Body of pancreas (tissue), 4 donors: ENCODE measurements around the gene GORAB. TPM values are rescaled to one million over a fixed set of nuclear protein-coding genes. Genes with fewer than 3 reads are reported as not detected.

ENCODE experiments used
- ATAC-seq: fragments of 150-250 bp; one replicate; pipeline ENCODE4 v1.9.1; 2016
- DNase-seq, 4 donors: peaks; one replicate each; pipeline ENCODE4 v3.0.0-alpha.2; 2019
- H3K27ac ChIP-seq, 4 donors: fragments of 200-600 bp; sonication (generic); 1 replicate in 3 of 4; 2 replicates in 1 of 4; pipeline versions ENCODE4 v1.5.1 to v1.6.1; 2016 to 2019; ENCODE audit warnings: mild to moderate bottlenecking in 1 of 4, mixed read lengths in 1 of 4, moderate library complexity in 1 of 4
- H3K27me3 ChIP-seq, 2 donors: fragments of 200-600 bp; sonication (generic); one replicate each; pipeline ENCODE4 v1.6.0; 2016; ENCODE audit warnings: mild to moderate bottlenecking in 1 of 2
- H3K36me3 ChIP-seq, 2 donors: fragments of 200-600 bp; sonication (generic); replicated peaks in 1 of 2; 2 replicates each; pipeline ENCODE4 v1.5.1; 2016; ENCODE audit warnings: low read depth in 2 of 2; ENCODE audit not compliant: insufficient read depth in 1 of 2
- H3K4me1 ChIP-seq: fragments of 200-600 bp; sonication (generic); one replicate; pipeline ENCODE4 v1.6.0; 2016
- H3K4me3 ChIP-seq, 2 donors: fragments of 200-600 bp; sonication (generic); 1 replicate in 1 of 2; 2 replicates in 1 of 2; pipeline ENCODE4 v1.5.1; 2016 to 2019
- H3K9me3 ChIP-seq, 3 donors: fragments of 200-600 bp; sonication (generic); 1 replicate in 2 of 3; 2 replicates in 1 of 3; pipeline ENCODE4 v1.5.1; 2016
- POLR2A ChIP-seq, 3 donors: fragments of 450-650 bp; IDR thresholded peaks; one replicate each; pipeline ENCODE4 v1.6.1; 2016; ENCODE audit warnings: antibody characterized with exemption in 3 of 3, mild to moderate bottlenecking in 2 of 3
- WGBS, 2 donors: methylation state at CpG; one replicate each; pipeline ENCODE4 v1.1.5; 2017; 5-methylcytosine and 5-hydroxymethylcytosine counted together
- intact Hi-C: fragments of 100-400 bp; cut with DNase I; formaldehyde crosslinking; loops from one replicate; pipeline ENCODE4 v1.15.1; 2023
- total RNA-seq, 2 donors: library from RNA; depleted of rRNA; stranded (reverse); fragments of >200 nt; gene quantifications; one replicate each; pipeline ENCODE4 v1.1.0, GENCODE V29; 2016
- TF ChIP-seq, protein P1 (sequence below), 7 experiments: fragments of 450-650 bp in 4 of 7; fragments of 200-600 bp in 3 of 7; sonication (generic) in 3 of 7; IDR thresholded peaks; one replicate each; pipeline ENCODE4 v1.5.1; 2016 to 2019; ENCODE audit warnings: antibody characterized with exemption in 7 of 7

Gene GORAB
- total RNA-seq, 2 donors from 2014 or later = 7.8 to 12.9 TPM

DNA sequence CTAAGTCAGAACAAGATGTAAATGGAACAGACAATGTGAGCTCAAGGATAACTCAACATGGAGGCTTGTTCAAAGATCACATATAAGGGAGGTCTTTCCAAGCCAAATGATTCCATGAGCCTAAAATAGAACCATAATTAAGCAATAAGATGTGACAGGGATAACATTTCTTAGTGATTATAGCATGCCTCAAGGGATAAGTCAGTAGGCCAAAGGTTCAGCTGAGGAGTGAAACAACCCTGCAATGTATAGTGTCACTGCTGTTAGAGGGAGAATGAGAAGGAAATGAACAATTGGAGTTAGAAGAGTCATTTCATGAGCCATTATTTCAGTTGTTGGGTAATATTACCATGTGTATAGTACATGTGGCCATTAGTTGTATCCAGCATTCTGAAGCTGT lies 25.0 kb downstream of the GORAB start:
- intact Hi-C loops = no loop called here
- Histone ChIP-seq H3K9me3 (no peaks in the 10 kb centered on the region), H3K36me3 (peaks cover 0 to 3% of the 10 kb centered on the region in 2 donors), H3K27ac (no peak overlapping the region), H3K27me3 (no peaks in the 10 kb centered on the region), H3K4me1 (no peaks in the 10 kb centered on the region), H3K4me3 (no peak overlapping the region)
- TF ChIP-seq, protein P1, sequence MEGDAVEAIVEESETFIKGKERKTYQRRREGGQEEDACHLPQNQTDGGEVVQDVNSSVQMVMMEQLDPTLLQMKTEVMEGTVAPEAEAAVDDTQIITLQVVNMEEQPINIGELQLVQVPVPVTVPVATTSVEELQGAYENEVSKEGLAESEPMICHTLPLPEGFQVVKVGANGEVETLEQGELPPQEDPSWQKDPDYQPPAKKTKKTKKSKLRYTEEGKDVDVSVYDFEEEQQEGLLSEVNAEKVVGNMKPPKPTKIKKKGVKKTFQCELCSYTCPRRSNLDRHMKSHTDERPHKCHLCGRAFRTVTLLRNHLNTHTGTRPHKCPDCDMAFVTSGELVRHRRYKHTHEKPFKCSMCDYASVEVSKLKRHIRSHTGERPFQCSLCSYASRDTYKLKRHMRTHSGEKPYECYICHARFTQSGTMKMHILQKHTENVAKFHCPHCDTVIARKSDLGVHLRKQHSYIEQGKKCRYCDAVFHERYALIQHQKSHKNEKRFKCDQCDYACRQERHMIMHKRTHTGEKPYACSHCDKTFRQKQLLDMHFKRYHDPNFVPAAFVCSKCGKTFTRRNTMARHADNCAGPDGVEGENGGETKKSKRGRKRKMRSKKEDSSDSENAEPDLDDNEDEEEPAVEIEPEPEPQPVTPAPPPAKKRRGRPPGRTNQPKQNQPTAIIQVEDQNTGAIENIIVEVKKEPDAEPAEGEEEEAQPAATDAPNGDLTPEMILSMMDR (IDR thresholded peaks at IDR 0.05) = no peak
- no peak for TF ChIP-seq POLR2A (IDR thresholded peaks at IDR 0.05)
- ATAC-seq (no peak), DNase-seq (no peak)

DNA sequence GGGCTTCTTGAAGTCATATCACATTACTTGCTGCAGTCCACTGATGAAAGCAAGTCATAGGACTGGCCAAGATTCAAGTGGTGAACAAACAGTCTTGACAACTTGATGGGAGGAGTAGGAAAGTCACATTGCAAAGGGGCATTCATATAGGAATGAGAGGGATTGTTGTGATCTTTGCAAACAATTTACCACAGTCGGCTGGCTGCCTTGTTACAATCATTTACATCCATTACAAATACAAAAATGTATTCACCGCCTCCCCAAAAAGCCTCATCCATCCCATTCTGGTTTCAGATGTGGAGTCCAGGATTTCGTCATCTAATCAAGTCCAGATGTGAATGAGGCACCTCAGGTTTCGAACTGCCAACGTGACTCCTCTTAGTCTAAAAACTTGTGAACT lies 26.8 kb downstream of the GORAB start:
- Histone ChIP-seq H3K27me3 (no peaks in the 10 kb centered on the region), H3K9me3 (no peaks in the 10 kb centered on the region), H3K27ac (no peak overlapping the region), H3K36me3 (no peaks in the 10 kb centered on the region), H3K4me3 (no peak overlapping the region), H3K4me1 (peaks cover 12% of the 10 kb centered on the region)
- intact Hi-C loops = no loop called here
- 85 to 88% methylated on average over 5 of the region's 5 CpGs for WGBS, 2 donors
- no peak for TF ChIP-seq POLR2A (IDR thresholded peaks at IDR 0.05)
- TF ChIP-seq, protein P1 (IDR thresholded peaks at IDR 0.05) = no peak
- no peak for ATAC-seq
- DNase-seq = no peak

DNA sequence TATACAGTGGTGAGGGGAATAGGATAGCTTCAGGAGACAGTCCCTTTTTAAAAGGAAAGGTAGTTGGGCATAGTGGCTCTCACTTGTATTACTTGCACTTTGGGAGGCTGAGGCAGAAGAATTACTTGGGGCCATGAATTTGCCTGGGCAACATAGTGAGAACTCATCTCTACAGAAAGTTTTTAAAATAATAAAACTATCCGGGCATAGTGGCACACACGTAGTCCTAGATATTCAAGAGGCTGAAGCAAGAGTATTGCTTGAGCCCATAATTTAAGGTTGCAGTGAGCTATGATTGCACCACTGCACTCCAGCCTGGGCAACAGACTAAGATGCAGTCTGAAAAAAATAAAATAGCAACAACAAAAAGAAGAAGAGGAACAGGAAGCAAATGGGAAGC lies 27.2 kb downstream of the GORAB start:
- Histone ChIP-seq H3K36me3 (no peaks in the 10 kb centered on the region), H3K27me3 (no peaks in the 10 kb centered on the region), H3K4me1 (peaks cover 12% of the 10 kb centered on the region), H3K4me3 (no peak overlapping the region), H3K27ac (no peak overlapping the region), H3K9me3 (no peaks in the 10 kb centered on the region)
- TF ChIP-seq, protein P1 (IDR thresholded peaks at IDR 0.05) = no peak
- no peak for TF ChIP-seq POLR2A (IDR thresholded peaks at IDR 0.05)
- DNase-seq (no peak), ATAC-seq (no peak)
- intact Hi-C loops = no loop called here
- 80 to 92% methylated on average over 2 of the region's 2 CpGs for WGBS, 2 donors

DNA sequence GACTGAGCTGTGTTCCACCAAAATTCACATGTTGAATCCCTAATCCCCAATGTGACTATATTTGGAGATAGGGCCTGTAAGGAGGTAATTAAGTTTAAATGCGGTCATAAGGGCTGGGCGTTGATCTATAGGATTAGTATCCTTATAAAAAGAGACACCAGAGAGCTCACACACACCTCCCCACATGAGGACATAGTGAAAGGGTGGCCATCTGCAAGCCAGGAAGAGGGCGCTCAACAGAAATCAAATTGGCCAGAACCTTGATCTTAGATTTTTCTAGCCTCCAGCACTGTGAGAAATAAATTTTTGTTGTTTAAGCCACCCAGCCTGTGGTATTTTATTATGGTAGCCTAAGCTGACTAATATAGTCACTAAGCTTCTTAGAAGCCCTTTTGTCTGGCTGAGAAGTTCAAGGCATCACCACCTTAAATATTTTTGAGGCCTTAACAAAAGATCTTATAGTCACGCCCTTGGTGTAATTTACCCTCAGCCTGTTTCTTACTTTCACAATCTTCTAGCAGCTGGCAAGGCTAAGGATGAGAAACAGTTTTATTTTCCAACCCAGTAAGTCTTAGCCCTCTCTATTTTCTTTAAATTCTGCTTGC lies 28.8 kb downstream of the GORAB start:
- intact Hi-C loops = no loop called here
- TF ChIP-seq, protein P1 (IDR thresholded peaks at IDR 0.05) = no peak
- no peak for TF ChIP-seq POLR2A (IDR thresholded peaks at IDR 0.05)
- Histone ChIP-seq H3K4me3 (no peak overlapping the region), H3K27me3 (no peaks in the 10 kb centered on the region), H3K4me1 (peaks cover 12% of the 10 kb centered on the region), H3K36me3 (no peaks in the 10 kb centered on the region), H3K27ac (no peak overlapping the region), H3K9me3 (no peaks in the 10 kb centered on the region)
- ATAC-seq (no peak), DNase-seq (no peak)
- WGBS, 2 donors = 81 to 87% methylated on average over 4 of the region's 4 CpGs

DNA sequence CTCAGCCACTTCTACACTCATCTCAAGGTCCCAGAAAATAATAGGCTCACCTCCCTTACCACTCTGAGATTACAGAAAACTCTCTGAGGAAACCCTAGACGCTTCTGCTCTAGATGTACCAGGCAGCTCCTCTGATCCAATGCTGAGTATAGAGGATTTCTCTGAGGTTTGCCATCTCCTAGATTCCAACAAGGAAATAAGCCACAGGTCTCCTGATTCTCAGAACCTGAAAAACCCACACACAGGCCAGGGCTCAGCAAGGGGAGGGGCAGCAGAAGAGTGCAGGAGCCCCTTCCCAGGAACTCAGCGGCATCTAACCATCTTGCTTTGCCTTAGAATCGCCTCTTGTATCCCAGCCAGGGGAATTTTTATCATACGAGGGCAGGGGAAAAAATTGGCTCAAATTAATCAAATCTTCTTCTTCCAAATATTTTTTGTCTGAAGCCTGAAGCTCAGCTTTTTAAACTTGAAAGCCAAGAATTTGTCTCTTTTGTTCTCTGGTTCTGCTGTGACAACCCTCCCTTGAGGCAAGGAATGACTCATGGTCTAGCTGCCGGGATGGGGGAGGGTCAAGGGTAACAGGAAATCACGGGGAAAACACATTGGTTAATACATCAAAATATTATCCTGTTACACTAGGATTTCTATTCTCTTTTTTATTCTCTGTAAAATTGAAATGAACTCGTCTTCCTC lies 30.8 kb downstream of the GORAB start:
- H3K4me1 ChIP-seq = peaks cover 12% of the 10 kb centered on the region
- ATAC-seq (peak; percentile 81), DNase-seq (peak; percentile 33 to 65 (median 43))
- H3K9me3 ChIP-seq = no peaks in the 10 kb centered on the region
- H3K27ac ChIP-seq = peak overlapping the region in 2 of 4 donors; percentile 29 to 69
- no peaks in the 10 kb centered on the region for H3K36me3 ChIP-seq
- no peak overlapping the region for H3K4me3 ChIP-seq
- H3K27me3 ChIP-seq = no peaks in the 10 kb centered on the region
- WGBS, 2 donors = 34 to 36% methylated on average over 7 of the region's 7 CpGs
- TF ChIP-seq, protein P1 (IDR thresholded peaks at IDR 0.05) = no peak
- TF ChIP-seq POLR2A (IDR thresholded peaks at IDR 0.05) = no peak
- intact Hi-C loops = no loop called here
